GM12878 (cell line): ENCODE results near the gene MYG1. TPM values are rescaled to one million over a fixed set of nuclear protein-coding genes. Genes with fewer than 3 reads are reported as not detected.

Source experiments
- BACH1 ChIP-seq: fragments of 450-650 bp; IDR thresholded peaks from 2 replicates; pipeline ENCODE4 v1.6.1; 2017; ENCODE audit warnings: mild to moderate bottlenecking, borderline replicate concordance
- BCL3 ChIP-seq: IDR thresholded peaks from 2 replicates; pipeline ENCODE4 v1.6.1; 2011; ENCODE audit warnings: borderline replicate concordance, low read depth, mild to moderate bottlenecking, moderate library complexity, low read length; ENCODE audit not compliant: insufficient read depth, poor library complexity, severe bottlenecking
- BCLAF1 ChIP-seq: fragments of 450-650 bp; IDR thresholded peaks from 2 replicates; pipeline ENCODE4 v1.6.1; 2017; ENCODE audit warnings: antibody characterized with exemption, mild to moderate bottlenecking, moderate library complexity
- CUX1 ChIP-seq: IDR thresholded peaks from 2 replicates; pipeline ENCODE4 v1.6.1; 2012; ENCODE audit warnings: improper control_type of control experiment, low read depth, low read length; ENCODE audit not compliant: insufficient replicate concordance
- DPF2 ChIP-seq: fragments of 450-650 bp; IDR thresholded peaks from 2 replicates; pipeline ENCODE4 v1.6.1; 2017; ENCODE audit warnings: mild to moderate bottlenecking
- MLLT1 ChIP-seq: fragments of 450-650 bp; IDR thresholded peaks from 2 replicates; pipeline ENCODE4 v1.6.1; 2016; ENCODE audit warnings: mild to moderate bottlenecking
- PAX5 ChIP-seq: IDR thresholded peaks from 2 replicates; pipeline ENCODE4 v1.6.1; 2011; ENCODE audit warnings: low read depth, low read length, borderline replicate concordance
- RELA ChIP-seq: fragments of 450-650 bp; IDR thresholded peaks from 2 replicates; pipeline ENCODE4 v1.8.0; 2014; ENCODE audit warnings: borderline replicate concordance; ENCODE audit not compliant: partially characterized antibody
- STAT1 ChIP-seq: fragments of 450-650 bp; conservative IDR thresholded peaks from 2 replicates; pipeline ENCODE4 v1.6.1; 2014; ENCODE audit warnings: antibody characterized with exemption, mild to moderate bottlenecking
- SUPT20H ChIP-seq: IDR thresholded peaks from 2 replicates; pipeline ENCODE4 v1.6.1; 2011; ENCODE audit warnings: low read depth, mild to moderate bottlenecking, low read length, moderate library complexity, borderline replicate concordance; ENCODE audit not compliant: control insufficient read depth
- TCF7 ChIP-seq: IDR thresholded peaks from 2 replicates; pipeline ENCODE4 v1.6.1; 2014; ENCODE audit warnings: antibody characterized with exemption, borderline replicate concordance
- polyA plus RNA-seq, 11 experiments: library from polyadenylated mRNA; depleted of rRNA in 4 of 11; unstranded in 6 of 11; stranded (reverse) in 5 of 11; fragments of >200 nt; fragmentation: Nextera tagmentation in 4 of 11; fragmentation: Illumina TruSeq in 1 of 11; extraction: Ambion mirVana in 4 of 11; extraction: Trizol in 1 of 11; gene quantifications; 1 replicate in 1 of 11; 2 replicates in 10 of 11; pipeline versions ENCODE4 v1.2.1 to v1.2.3, GENCODE V29; 2011 to 2016; ENCODE audit warnings: inconsistent platforms in 2 of 11, missing spikeins in 2 of 11, low read depth in 1 of 11
- total RNA-seq, 4 experiments: library from RNA; depleted of rRNA in 3 of 4; stranded (reverse); fragments of >200 nt in 3 of 4; fragmentation: Illumina TruSeq in 1 of 4; extraction: Trizol in 1 of 4; gene quantifications; 2 replicates each; pipeline versions ENCODE4 v1.2.1 to v1.2.3, GENCODE V29; 2013 to 2021

MYG1 gene
- total and polyA plus RNA-seq, 10 of the 15 experiments (the other 5 are each of a cell fraction or from before 2014, with no cell fraction given) = 20.7 to 81.0 (median 49.4) TPM

GRCh38 chr12:53355121-53355520, 55.6 kb downstream of the MYG1 start (continued):
- no peak for TF ChIP-seq CUX1
- TF ChIP-seq BACH1 = no peak
- no peak for TF ChIP-seq PAX5
- TF ChIP-seq SUPT20H = no peak
- no peak for TF ChIP-seq MLLT1
- TF ChIP-seq RELA = no peak
- TF ChIP-seq STAT1 = no peak
- no peak for TF ChIP-seq TCF7
- no peak for TF ChIP-seq BCLAF1
- no peak for TF ChIP-seq BCL3
- TF ChIP-seq DPF2 = no peak
